ENCODE results near the gene PKNOX2. TPM values are rescaled to one million over a fixed set of nuclear protein-coding genes. Genes with fewer than 3 reads are reported as not detected.

PKNOX2 gene
- total RNA-seq, 1 experiment from 2014 or later, result 3.7 TPM

DNA sequence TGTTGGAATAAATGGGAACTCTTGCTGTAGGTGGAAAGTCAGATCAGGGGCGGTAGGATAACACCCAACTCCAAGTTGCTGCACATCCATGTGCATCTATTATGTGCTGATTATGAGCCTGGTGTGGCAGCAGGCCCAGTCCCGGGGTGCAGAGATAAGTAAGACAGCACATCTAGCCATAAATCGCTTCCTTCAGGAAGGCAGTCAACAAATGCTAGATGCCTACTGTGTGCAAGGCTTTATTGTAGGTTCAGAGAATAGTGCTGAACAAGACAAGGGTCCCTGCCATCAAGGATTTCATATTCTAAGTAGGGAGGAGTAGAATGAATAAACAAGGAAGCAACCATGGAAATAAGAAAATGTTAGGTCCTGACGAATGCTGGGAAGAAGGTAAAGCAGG is 110.2 kb downstream of the PKNOX2 start (continued):
- TF ChIP-seq, protein P1, sequence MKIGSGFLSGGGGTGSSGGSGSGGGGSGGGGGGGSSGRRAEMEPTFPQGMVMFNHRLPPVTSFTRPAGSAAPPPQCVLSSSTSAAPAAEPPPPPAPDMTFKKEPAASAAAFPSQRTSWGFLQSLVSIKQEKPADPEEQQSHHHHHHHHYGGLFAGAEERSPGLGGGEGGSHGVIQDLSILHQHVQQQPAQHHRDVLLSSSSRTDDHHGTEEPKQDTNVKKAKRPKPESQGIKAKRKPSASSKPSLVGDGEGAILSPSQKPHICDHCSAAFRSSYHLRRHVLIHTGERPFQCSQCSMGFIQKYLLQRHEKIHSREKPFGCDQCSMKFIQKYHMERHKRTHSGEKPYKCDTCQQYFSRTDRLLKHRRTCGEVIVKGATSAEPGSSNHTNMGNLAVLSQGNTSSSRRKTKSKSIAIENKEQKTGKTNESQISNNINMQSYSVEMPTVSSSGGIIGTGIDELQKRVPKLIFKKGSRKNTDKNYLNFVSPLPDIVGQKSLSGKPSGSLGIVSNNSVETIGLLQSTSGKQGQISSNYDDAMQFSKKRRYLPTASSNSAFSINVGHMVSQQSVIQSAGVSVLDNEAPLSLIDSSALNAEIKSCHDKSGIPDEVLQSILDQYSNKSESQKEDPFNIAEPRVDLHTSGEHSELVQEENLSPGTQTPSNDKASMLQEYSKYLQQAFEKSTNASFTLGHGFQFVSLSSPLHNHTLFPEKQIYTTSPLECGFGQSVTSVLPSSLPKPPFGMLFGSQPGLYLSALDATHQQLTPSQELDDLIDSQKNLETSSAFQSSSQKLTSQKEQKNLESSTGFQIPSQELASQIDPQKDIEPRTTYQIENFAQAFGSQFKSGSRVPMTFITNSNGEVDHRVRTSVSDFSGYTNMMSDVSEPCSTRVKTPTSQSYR (CRISPR knock-in tag; IDR thresholded peaks at IDR 0.05), result no peak
- TF ChIP-seq, protein P2, sequence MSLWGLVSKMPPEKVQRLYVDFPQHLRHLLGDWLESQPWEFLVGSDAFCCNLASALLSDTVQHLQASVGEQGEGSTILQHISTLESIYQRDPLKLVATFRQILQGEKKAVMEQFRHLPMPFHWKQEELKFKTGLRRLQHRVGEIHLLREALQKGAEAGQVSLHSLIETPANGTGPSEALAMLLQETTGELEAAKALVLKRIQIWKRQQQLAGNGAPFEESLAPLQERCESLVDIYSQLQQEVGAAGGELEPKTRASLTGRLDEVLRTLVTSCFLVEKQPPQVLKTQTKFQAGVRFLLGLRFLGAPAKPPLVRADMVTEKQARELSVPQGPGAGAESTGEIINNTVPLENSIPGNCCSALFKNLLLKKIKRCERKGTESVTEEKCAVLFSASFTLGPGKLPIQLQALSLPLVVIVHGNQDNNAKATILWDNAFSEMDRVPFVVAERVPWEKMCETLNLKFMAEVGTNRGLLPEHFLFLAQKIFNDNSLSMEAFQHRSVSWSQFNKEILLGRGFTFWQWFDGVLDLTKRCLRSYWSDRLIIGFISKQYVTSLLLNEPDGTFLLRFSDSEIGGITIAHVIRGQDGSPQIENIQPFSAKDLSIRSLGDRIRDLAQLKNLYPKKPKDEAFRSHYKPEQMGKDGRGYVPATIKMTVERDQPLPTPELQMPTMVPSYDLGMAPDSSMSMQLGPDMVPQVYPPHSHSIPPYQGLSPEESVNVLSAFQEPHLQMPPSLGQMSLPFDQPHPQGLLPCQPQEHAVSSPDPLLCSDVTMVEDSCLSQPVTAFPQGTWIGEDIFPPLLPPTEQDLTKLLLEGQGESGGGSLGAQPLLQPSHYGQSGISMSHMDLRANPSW (CRISPR knock-in tag; conservative IDR thresholded peaks at IDR 0.05; ENCODE audit: low read depth), result no peak

DNA sequence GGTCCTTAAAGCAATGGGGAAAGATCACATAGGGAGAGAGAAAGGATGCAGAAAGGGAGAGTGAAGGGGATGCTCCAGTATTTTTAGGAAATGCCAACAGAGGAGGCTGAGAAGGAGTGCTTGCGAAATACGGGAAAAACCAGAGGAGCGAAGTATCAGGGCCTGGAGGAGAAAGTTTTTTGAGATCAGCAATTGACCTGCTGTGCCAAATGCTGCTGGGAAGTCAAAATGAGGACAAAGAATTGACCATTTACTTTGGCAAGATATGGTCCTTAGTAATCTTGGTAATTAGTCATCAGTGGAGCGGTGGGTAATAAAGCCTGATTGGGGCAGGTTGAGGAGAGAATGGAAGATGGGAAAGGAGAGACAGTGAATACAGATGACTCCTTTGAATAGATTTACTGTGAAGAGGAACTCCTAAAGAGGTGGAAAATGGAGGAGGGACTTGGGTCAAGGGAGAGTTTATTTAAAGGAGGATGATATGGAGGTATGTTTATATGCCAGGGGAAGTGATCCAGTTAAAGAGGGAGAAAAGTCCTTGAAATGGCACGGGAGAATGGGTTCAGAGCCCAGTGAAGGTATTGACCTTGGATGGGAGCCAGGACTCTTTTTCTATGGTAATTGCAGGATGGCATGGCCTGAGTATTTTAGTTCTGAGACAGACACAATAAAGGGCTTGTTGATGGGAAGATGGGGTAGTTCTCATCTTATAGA is 111.5 kb downstream of the PKNOX2 start:
- H3K27me3 Mint-ChIP-seq (ENCODE audit: low read depth), result no peaks in the 10 kb centered on the region
- ChIA-PET POLR2A (no interaction called here), CTCF (interaction anchor here (3.0 kb wide), 1 partner anchor 70 kb away, joined by 12 read pairs; no protein-coding TSS in a partner anchor)
- H3K27ac Mint-ChIP-seq, result no peak overlapping the region
- no peaks in the 10 kb centered on the region for H3K9me3 Mint-ChIP-seq
- TF ChIP-seq, protein P3, sequence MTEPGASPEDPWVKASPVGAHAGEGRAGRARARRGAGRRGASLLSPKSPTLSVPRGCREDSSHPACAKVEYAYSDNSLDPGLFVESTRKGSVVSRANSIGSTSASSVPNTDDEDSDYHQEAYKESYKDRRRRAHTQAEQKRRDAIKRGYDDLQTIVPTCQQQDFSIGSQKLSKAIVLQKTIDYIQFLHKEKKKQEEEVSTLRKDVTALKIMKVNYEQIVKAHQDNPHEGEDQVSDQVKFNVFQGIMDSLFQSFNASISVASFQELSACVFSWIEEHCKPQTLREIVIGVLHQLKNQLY (CRISPR knock-in tag; IDR thresholded peaks at IDR 0.05), result no peak
- TF ChIP-seq, protein P4, sequence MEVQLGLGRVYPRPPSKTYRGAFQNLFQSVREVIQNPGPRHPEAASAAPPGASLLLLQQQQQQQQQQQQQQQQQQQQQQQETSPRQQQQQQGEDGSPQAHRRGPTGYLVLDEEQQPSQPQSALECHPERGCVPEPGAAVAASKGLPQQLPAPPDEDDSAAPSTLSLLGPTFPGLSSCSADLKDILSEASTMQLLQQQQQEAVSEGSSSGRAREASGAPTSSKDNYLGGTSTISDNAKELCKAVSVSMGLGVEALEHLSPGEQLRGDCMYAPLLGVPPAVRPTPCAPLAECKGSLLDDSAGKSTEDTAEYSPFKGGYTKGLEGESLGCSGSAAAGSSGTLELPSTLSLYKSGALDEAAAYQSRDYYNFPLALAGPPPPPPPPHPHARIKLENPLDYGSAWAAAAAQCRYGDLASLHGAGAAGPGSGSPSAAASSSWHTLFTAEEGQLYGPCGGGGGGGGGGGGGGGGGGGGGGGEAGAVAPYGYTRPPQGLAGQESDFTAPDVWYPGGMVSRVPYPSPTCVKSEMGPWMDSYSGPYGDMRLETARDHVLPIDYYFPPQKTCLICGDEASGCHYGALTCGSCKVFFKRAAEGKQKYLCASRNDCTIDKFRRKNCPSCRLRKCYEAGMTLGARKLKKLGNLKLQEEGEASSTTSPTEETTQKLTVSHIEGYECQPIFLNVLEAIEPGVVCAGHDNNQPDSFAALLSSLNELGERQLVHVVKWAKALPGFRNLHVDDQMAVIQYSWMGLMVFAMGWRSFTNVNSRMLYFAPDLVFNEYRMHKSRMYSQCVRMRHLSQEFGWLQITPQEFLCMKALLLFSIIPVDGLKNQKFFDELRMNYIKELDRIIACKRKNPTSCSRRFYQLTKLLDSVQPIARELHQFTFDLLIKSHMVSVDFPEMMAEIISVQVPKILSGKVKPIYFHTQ (CRISPR knock-in tag; IDR thresholded peaks at IDR 0.05), result no peak
- TF ChIP-seq MYBL2 (CRISPR knock-in tag; IDR thresholded peaks at IDR 0.05) (no peak), ATF1 (CRISPR knock-in tag; IDR thresholded peaks at IDR 0.05) (no peak), FOXJ3 (CRISPR knock-in tag; IDR thresholded peaks at IDR 0.05; ENCODE audit: borderline replicate concordance) (no peak), GTF2I (CRISPR knock-in tag; conservative IDR thresholded peaks at IDR 0.05) (no peak), ZNF219 (CRISPR knock-in tag; IDR thresholded peaks at IDR 0.05; ENCODE audit: borderline replicate concordance) (no peak), ELF4 (CRISPR knock-in tag; IDR thresholded peaks at IDR 0.05; ENCODE audit: low read depth) (no peak), CREM (CRISPR knock-in tag; IDR thresholded peaks at IDR 0.05) (no peak)
- TF ChIP-seq, protein P5, sequence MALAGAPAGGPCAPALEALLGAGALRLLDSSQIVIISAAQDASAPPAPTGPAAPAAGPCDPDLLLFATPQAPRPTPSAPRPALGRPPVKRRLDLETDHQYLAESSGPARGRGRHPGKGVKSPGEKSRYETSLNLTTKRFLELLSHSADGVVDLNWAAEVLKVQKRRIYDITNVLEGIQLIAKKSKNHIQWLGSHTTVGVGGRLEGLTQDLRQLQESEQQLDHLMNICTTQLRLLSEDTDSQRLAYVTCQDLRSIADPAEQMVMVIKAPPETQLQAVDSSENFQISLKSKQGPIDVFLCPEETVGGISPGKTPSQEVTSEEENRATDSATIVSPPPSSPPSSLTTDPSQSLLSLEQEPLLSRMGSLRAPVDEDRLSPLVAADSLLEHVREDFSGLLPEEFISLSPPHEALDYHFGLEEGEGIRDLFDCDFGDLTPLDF (CRISPR knock-in tag; IDR thresholded peaks at IDR 0.05), result no peak
- TF ChIP-seq, protein P6, sequence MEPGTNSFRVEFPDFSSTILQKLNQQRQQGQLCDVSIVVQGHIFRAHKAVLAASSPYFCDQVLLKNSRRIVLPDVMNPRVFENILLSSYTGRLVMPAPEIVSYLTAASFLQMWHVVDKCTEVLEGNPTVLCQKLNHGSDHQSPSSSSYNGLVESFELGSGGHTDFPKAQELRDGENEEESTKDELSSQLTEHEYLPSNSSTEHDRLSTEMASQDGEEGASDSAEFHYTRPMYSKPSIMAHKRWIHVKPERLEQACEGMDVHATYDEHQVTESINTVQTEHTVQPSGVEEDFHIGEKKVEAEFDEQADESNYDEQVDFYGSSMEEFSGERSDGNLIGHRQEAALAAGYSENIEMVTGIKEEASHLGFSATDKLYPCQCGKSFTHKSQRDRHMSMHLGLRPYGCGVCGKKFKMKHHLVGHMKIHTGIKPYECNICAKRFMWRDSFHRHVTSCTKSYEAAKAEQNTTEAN (CRISPR knock-in tag; IDR thresholded peaks at IDR 0.05), result no peak
- TF ChIP-seq, protein P7, sequence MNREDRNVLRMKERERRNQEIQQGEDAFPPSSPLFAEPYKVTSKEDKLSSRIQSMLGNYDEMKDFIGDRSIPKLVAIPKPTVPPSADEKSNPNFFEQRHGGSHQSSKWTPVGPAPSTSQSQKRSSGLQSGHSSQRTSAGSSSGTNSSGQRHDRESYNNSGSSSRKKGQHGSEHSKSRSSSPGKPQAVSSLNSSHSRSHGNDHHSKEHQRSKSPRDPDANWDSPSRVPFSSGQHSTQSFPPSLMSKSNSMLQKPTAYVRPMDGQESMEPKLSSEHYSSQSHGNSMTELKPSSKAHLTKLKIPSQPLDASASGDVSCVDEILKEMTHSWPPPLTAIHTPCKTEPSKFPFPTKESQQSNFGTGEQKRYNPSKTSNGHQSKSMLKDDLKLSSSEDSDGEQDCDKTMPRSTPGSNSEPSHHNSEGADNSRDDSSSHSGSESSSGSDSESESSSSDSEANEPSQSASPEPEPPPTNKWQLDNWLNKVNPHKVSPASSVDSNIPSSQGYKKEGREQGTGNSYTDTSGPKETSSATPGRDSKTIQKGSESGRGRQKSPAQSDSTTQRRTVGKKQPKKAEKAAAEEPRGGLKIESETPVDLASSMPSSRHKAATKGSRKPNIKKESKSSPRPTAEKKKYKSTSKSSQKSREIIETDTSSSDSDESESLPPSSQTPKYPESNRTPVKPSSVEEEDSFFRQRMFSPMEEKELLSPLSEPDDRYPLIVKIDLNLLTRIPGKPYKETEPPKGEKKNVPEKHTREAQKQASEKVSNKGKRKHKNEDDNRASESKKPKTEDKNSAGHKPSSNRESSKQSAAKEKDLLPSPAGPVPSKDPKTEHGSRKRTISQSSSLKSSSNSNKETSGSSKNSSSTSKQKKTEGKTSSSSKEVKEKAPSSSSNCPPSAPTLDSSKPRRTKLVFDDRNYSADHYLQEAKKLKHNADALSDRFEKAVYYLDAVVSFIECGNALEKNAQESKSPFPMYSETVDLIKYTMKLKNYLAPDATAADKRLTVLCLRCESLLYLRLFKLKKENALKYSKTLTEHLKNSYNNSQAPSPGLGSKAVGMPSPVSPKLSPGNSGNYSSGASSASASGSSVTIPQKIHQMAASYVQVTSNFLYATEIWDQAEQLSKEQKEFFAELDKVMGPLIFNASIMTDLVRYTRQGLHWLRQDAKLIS (CRISPR knock-in tag; IDR thresholded peaks at IDR 0.05; ENCODE audit: borderline replicate concordance), result no peak
- TF ChIP-seq, protein P8, sequence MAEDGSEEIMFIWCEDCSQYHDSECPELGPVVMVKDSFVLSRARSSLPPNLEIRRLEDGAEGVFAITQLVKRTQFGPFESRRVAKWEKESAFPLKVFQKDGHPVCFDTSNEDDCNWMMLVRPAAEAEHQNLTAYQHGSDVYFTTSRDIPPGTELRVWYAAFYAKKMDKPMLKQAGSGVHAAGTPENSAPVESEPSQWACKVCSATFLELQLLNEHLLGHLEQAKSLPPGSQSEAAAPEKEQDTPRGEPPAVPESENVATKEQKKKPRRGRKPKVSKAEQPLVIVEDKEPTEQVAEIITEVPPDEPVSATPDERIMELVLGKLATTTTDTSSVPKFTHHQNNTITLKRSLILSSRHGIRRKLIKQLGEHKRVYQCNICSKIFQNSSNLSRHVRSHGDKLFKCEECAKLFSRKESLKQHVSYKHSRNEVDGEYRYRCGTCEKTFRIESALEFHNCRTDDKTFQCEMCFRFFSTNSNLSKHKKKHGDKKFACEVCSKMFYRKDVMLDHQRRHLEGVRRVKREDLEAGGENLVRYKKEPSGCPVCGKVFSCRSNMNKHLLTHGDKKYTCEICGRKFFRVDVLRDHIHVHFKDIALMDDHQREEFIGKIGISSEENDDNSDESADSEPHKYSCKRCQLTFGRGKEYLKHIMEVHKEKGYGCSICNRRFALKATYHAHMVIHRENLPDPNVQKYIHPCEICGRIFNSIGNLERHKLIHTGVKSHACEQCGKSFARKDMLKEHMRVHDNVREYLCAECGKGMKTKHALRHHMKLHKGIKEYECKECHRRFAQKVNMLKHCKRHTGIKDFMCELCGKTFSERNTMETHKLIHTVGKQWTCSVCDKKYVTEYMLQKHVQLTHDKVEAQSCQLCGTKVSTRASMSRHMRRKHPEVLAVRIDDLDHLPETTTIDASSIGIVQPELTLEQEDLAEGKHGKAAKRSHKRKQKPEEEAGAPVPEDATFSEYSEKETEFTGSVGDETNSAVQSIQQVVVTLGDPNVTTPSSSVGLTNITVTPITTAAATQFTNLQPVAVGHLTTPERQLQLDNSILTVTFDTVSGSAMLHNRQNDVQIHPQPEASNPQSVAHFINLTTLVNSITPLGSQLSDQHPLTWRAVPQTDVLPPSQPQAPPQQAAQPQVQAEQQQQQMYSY (CRISPR knock-in tag; IDR thresholded peaks at IDR 0.05), result no peak
- H3K4me3 Mint-ChIP-seq, result no peak overlapping the region
- DNase-seq (ENCODE audit: low spot score) (no peak), ATAC-seq (no peak)
- H3K36me3 Mint-ChIP-seq, result no peaks in the 10 kb centered on the region
- peaks cover 8% of the 10 kb centered on the region; the same call in 1 of the 2 replicates for H3K4me1 Mint-ChIP-seq

All from WTC11 (cell line).